Measurements from ENCODE around the gene MREG. TPM values are rescaled to one million over a fixed set of nuclear protein-coding genes. Genes with fewer than 3 reads are reported as not detected.

The MREG gene
- total RNA-seq, 1 donor from 2014 or later, result 9.1 TPM

GRCh38 chr2:215942194-215942593, 71.2 kb downstream of the MREG start:
- H3K27me3 Mint-ChIP-seq (ENCODE audit: low read depth), result no peaks in the 10 kb centered on the region
- H3K27ac Mint-ChIP-seq (ENCODE audit: unreplicated experiment), result no peak overlapping the region
- H3K4me3 Mint-ChIP-seq, result no peak overlapping the region
- peaks cover 15% of the 10 kb centered on the region for H3K36me3 Mint-ChIP-seq (ENCODE audit: low read depth)
- H3K4me1 Mint-ChIP-seq, result peaks cover 5% of the 10 kb centered on the region
- TF ChIP-seq CTCF (conservative IDR thresholded peaks at IDR 0.05), result no peak
- H3K9me3 Mint-ChIP-seq, result peaks cover 2% of the 10 kb centered on the region
- no peak for DNase-seq (ENCODE audit: low read depth, low spot score)

- H3K27me3 Mint-ChIP-seq (ENCODE audit: low read depth), result no peaks in the 10 kb centered on the region
- peaks cover 5% of the 10 kb centered on the region for H3K4me1 Mint-ChIP-seq
- H3K9me3 Mint-ChIP-seq, result peaks cover 2% of the 10 kb centered on the region
- H3K27ac Mint-ChIP-seq (ENCODE audit: unreplicated experiment), result no peak overlapping the region
- H3K4me3 Mint-ChIP-seq, result no peak overlapping the region
- no peak for TF ChIP-seq CTCF (conservative IDR thresholded peaks at IDR 0.05)
- DNase-seq (ENCODE audit: low read depth, low spot score), result no peak
- H3K36me3 Mint-ChIP-seq (ENCODE audit: low read depth), result peaks cover 15% of the 10 kb centered on the region
Observed at GRCh38 chr2:215941726-215942125, 71.6 kb downstream of the MREG start.

GRCh38 chr2:215940645-215941184, 72.6 kb downstream of the MREG start:
- no peak for DNase-seq (ENCODE audit: low read depth, low spot score)
- Mint-ChIP-seq H3K36me3 (ENCODE audit: low read depth) (peaks cover 12% of the 10 kb centered on the region), H3K4me1 (peaks cover 5% of the 10 kb centered on the region), H3K4me3 (no peak overlapping the region), H3K27me3 (ENCODE audit: low read depth) (no peaks in the 10 kb centered on the region), H3K9me3 (peaks cover 2% of the 10 kb centered on the region), H3K27ac (ENCODE audit: unreplicated experiment) (no peak overlapping the region)
- no peak for TF ChIP-seq CTCF (conservative IDR thresholded peaks at IDR 0.05)

DNA sequence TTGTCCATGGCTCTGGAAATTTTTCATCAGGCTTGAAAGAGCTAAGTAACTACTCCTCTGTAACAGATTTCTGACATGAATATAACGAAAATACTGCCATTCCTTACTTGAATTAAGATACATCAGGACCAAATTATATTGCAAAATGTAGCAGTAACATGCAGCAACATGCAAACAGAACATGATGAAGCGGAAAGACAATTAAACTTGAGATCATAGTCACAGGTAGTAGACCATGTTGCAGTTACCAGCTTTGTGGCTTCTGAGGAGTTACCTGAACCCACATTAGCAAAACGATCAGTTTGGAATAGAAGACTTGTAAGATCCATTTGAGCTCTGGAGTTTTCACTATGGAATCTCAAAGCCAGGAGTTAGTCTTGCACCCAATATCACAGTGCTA, 76.2 kb downstream of the MREG start:
- Mint-ChIP-seq H3K27me3 (ENCODE audit: low read depth) (no peaks in the 10 kb centered on the region), H3K4me3 (no peak overlapping the region), H3K4me1 (peaks cover 5% of the 10 kb centered on the region), H3K27ac (ENCODE audit: unreplicated experiment) (no peak overlapping the region), H3K36me3 (ENCODE audit: low read depth) (peaks cover 2% of the 10 kb centered on the region), H3K9me3 (no peaks in the 10 kb centered on the region)
- TF ChIP-seq CTCF (conservative IDR thresholded peaks at IDR 0.05), result no peak
- DNase-seq (ENCODE audit: low read depth, low spot score), result no peak

DNA sequence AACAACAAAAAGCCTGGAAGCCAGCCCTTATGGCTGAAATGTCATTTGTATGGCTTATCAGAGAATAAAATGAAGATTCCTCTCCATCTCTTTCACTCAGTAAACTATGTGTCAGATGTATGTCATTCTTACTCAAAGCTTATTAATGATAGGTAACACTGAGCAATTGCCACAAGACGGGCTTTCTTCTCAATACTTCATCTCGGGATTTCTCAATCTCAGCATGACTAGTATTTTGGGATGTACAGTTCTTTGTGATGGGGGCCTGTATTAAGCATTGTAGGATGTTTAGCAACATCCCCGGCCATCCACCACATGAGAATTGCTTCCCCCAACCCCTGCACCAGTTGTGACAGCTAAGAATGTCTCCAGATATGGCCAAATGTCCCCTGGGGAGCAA, 80.2 kb downstream of the MREG start:
- Mint-ChIP-seq H3K4me1 (peaks cover 20% of the 10 kb centered on the region), H3K36me3 (ENCODE audit: low read depth) (no peaks in the 10 kb centered on the region), H3K9me3 (peaks cover 3% of the 10 kb centered on the region), H3K4me3 (no peak overlapping the region), H3K27me3 (ENCODE audit: low read depth) (peaks cover 3% of the 10 kb centered on the region), H3K27ac (ENCODE audit: unreplicated experiment) (no peak overlapping the region)
- no peak for TF ChIP-seq CTCF (conservative IDR thresholded peaks at IDR 0.05)
- DNase-seq (ENCODE audit: low read depth, low spot score), result no peak

Data from neural crest cell (in vitro differentiated cells).